ENCODE measurements around the gene ITGB2.

ITGB2 gene

DNA sequence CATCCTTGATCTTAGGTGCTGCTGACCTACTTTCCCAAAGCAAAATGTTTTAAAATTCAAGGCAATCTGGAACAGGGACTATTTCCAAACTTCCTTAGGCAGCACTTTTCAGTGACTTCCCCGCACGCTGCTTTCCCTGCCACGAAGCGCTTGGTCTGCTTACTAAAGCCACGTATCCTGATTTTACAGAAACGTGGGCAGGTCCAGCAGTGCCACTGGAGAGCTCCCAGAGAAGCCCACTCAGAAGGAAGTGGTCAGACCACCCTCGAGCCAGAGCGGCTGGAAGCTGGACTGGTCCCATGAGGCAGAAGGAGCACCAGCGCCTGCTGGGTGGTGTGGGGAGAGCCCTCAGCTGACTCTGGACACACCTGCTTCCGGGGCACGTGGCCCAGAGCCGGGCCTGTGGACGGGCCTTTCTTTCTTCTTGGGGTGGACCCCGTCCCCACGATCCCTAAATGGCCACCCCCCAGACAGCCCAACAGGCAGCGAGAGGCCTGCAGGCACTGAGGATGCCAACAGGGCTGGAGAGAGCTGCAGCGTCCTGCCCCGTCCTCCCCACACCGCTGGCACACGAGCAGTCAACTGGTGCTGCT lies 70.4 kb downstream of the ITGB2 start:
- H3K27ac Mint-ChIP-seq: peak overlapping the region in 1 of 3 experiments; percentile 41
- peaks cover 61% of the 10 kb centered on the region for H3K36me3 Mint-ChIP-seq (ENCODE audit: low read depth)
- peaks cover 7% of the 10 kb centered on the region for H3K4me1 Mint-ChIP-seq
- TF ChIP-seq, protein P1, sequence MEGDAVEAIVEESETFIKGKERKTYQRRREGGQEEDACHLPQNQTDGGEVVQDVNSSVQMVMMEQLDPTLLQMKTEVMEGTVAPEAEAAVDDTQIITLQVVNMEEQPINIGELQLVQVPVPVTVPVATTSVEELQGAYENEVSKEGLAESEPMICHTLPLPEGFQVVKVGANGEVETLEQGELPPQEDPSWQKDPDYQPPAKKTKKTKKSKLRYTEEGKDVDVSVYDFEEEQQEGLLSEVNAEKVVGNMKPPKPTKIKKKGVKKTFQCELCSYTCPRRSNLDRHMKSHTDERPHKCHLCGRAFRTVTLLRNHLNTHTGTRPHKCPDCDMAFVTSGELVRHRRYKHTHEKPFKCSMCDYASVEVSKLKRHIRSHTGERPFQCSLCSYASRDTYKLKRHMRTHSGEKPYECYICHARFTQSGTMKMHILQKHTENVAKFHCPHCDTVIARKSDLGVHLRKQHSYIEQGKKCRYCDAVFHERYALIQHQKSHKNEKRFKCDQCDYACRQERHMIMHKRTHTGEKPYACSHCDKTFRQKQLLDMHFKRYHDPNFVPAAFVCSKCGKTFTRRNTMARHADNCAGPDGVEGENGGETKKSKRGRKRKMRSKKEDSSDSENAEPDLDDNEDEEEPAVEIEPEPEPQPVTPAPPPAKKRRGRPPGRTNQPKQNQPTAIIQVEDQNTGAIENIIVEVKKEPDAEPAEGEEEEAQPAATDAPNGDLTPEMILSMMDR (IDR thresholded peaks at IDR 0.05; ENCODE audit: unreplicated experiment in 3 of 3): no peak
- no peaks in the 10 kb centered on the region for H3K9me3 Mint-ChIP-seq
- no peak overlapping the region for H3K4me3 Mint-ChIP-seq
- H3K27me3 Mint-ChIP-seq (ENCODE audit: low read depth): peaks cover 3% of the 10 kb centered on the region

- Mint-ChIP-seq H3K27ac (peak overlapping the region in 1 of 3 experiments; percentile 41), H3K27me3 (ENCODE audit: low read depth) (peaks cover 3% of the 10 kb centered on the region), H3K36me3 (ENCODE audit: low read depth) (peaks cover 55% of the 10 kb centered on the region), H3K4me3 (no peak overlapping the region), H3K4me1 (peaks cover 9% of the 10 kb centered on the region), H3K9me3 (no peaks in the 10 kb centered on the region)
- TF ChIP-seq, protein P1 (IDR thresholded peaks at IDR 0.05; ENCODE audit: unreplicated experiment in 3 of 3): no peak
Observed at GRCh38 chr21:44849616-44850130, 71.0 kb downstream of the ITGB2 start.

- peaks cover 3% of the 10 kb centered on the region for H3K27me3 Mint-ChIP-seq (ENCODE audit: low read depth)
- H3K4me1 Mint-ChIP-seq: peaks cover 12% of the 10 kb centered on the region
- TF ChIP-seq, protein P1 (IDR thresholded peaks at IDR 0.05; ENCODE audit: unreplicated experiment in 3 of 3): no peak
- no peaks in the 10 kb centered on the region for H3K9me3 Mint-ChIP-seq
- peaks cover 48% of the 10 kb centered on the region for H3K36me3 Mint-ChIP-seq (ENCODE audit: low read depth)
- no peak overlapping the region for H3K4me3 Mint-ChIP-seq
- H3K27ac Mint-ChIP-seq: no peak overlapping the region
Observed at GRCh38 chr21:44848821-44849521, 71.7 kb downstream of the ITGB2 start.

DNA sequence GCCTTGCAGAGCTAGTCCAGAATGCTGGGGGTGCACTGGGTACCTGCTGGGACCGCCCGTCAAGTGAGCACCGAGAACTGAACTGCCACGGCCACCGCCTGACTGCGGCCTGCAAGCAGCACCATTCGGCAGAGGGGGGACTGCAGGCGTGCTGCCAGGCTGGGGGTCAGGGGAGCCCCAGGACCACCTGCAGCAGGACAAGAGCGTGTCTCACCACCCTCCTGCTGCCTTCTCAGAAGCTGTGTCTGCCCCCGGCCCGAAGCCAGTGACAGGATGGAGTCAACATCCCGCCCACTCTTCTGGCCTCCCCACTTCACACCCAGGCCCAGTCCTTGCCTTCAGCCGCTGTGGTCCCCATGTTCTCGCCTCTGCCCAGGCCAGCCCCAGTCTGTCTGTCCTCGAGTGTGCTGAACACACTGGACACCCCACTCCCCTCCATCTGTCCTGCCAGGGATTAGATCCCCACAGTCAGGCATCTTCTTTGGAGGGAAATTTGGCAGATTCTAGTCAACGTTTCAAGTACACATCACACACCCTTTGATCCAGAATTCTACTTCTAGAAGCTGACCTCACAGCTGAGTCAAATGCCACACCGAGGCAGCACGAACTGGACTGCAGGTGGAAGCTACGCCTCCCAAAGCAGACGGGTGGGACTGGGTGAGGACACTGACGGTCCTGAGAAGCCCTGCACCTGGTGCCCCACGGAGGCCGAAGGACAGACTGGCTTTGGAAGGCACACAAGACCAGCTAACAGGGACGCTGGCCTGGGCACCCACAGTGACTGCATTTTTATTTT lies 73.2 kb downstream of the ITGB2 start:
- Mint-ChIP-seq H3K36me3 (ENCODE audit: low read depth) (peaks cover 35% of the 10 kb centered on the region), H3K4me3 (no peak overlapping the region), H3K9me3 (no peaks in the 10 kb centered on the region), H3K27ac (no peak overlapping the region), H3K27me3 (ENCODE audit: low read depth) (peaks cover 12% of the 10 kb centered on the region), H3K4me1 (peaks cover 12% of the 10 kb centered on the region)
- TF ChIP-seq, protein P1 (IDR thresholded peaks at IDR 0.05; ENCODE audit: unreplicated experiment in 3 of 3): no peak

DNA sequence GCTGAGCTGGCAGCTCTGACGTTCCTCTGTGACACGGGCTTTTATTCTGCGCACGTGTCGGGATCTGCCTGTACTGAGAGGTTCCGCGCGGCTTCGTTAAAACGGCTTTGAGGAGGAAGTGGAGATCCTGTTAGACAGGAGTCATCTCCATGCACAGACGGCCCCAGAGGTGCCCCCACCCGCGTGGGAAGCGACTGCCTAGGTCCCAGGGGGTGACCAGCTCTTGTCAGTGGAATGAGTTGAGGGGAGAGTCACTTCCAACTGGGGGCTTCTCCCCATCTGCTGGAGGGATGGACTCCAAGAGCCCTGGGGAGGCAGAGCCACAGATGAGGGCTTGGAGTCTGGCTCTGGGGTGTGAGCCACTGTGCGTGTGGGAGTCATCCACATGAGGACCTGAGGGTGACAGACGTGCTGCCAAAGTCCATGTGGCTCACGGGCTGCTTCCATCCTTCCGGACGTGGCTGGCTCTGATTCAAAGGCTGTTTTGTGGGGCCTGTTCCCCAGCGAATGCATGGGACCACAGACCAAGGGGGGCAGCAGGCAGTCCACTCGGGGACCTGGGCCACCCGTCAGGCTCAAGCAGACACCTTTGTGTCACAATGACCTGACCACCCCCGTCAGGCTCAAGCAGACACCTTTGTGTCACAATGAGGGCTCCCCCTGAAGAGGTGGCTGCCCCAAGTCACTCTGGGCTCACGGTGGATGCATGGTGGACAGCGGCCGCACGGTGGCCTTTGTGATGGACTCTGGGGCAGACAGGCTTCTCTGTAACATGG lies 74.0 kb downstream of the ITGB2 start:
- Mint-ChIP-seq H3K4me3 (peak overlapping the region; percentile 42 to 58 (median 49)), H3K36me3 (ENCODE audit: low read depth) (peaks cover 27% of the 10 kb centered on the region), H3K27ac (no peak overlapping the region)

More for the DNA sequence above, 74.0 kb downstream of the ITGB2 start:
- H3K9me3 Mint-ChIP-seq: no peaks in the 10 kb centered on the region
- peaks cover 12% of the 10 kb centered on the region for H3K4me1 Mint-ChIP-seq
- H3K27me3 Mint-ChIP-seq (ENCODE audit: low read depth): peaks cover 15% of the 10 kb centered on the region
- TF ChIP-seq, protein P1 (IDR thresholded peaks at IDR 0.05; ENCODE audit: unreplicated experiment in 3 of 3): no peak
